HG03520 (cell line): Measurements from ENCODE around the gene BRD4.
"Not testable (repeated sequence)": the region's sequence is repeated elsewhere in the genome, so short reads cannot be mapped to it uniquely, and the experiment has no call there.

Experiments used
- ATAC-seq: cut with Tn5 transposase; IDR thresholded peaks from one replicate; pipeline ENCODE4 v1.9.1; 2021; ENCODE audit warnings: mild to moderate bottlenecking, moderate library complexity; ENCODE audit not compliant: unreplicated experiment

Gene BRD4

GRCh38 chr19:15363048-15363447 lies 30.7 kb upstream of the BRD4 start:
- ATAC-seq: not testable (repeated sequence)

- ATAC-seq: not testable (repeated sequence)
Observed at GRCh38 chr19:15360015-15360414, 27.7 kb upstream of the BRD4 start.

- no peak for ATAC-seq
Observed at GRCh38 chr19:15358918-15359317, 26.6 kb upstream of the BRD4 start.

GRCh38 chr19:15357906-15358305 lies 25.6 kb upstream of the BRD4 start:
- ATAC-seq: no peak

- ATAC-seq: no peak
Observed at GRCh38 chr19:15354566-15355296, 22.4 kb upstream of the BRD4 start.

GRCh38 chr19:15353908-15354307 lies 21.6 kb upstream of the BRD4 start:
- ATAC-seq: no peak

GRCh38 chr19:15352535-15352934 lies 20.2 kb upstream of the BRD4 start:
- not testable (repeated sequence) for ATAC-seq

GRCh38 chr19:15341328-15341727 lies 9.0 kb upstream of the BRD4 start:
- not testable (repeated sequence) for ATAC-seq

GRCh38 chr19:15340086-15340485 lies 7.7 kb upstream of the BRD4 start:
- ATAC-seq: no peak

GRCh38 chr19:15337202-15337601 lies 4.9 kb upstream of the BRD4 start:
- no peak for ATAC-seq

- ATAC-seq: not testable (repeated sequence)
Observed at GRCh38 chr19:15335992-15336391, 3.7 kb upstream of the BRD4 start.

- peak; percentile 29 for ATAC-seq
Observed at GRCh38 chr19:15331419-15332310, 674 bp downstream of the BRD4 start.

- no peak for ATAC-seq
Observed at GRCh38 chr19:15330801-15331418, 1.4 kb downstream of the BRD4 start.

- ATAC-seq: no peak
Observed at GRCh38 chr19:15328312-15328711, 4.0 kb downstream of the BRD4 start.

- ATAC-seq: no peak
Observed at GRCh38 chr19:15324791-15325519, 7.4 kb downstream of the BRD4 start.

GRCh38 chr19:15323496-15324235 lies 8.7 kb downstream of the BRD4 start:
- ATAC-seq: no peak

GRCh38 chr19:15321739-15322138 lies 10.6 kb downstream of the BRD4 start:
- no peak for ATAC-seq

GRCh38 chr19:15320116-15320515 lies 12.2 kb downstream of the BRD4 start:
- ATAC-seq: no peak

- no peak for ATAC-seq
Observed at GRCh38 chr19:15318241-15318691, 14.1 kb downstream of the BRD4 start.
